ENCODE measurements around the gene MBTD1.
"Not testable (repeated sequence)": the region's sequence is repeated elsewhere in the genome, so short reads cannot be mapped to it uniquely, and the experiment has no call there.

MBTD1 gene

GRCh38 chr17:51180486-51180885, 79.4 kb downstream of the MBTD1 start:
- Mint-ChIP-seq H3K4me3 (no peak overlapping the region), H3K27me3 (no peaks in the 10 kb centered on the region), H3K9me3 (no peaks in the 10 kb centered on the region), H3K4me1 (peaks cover 3% of the 10 kb centered on the region), H3K36me3 (peaks cover 11% of the 10 kb centered on the region), H3K27ac (no peak overlapping the region)

GRCh38 chr17:51172030-51172429, 87.8 kb downstream of the MBTD1 start:
- not testable (repeated sequence) for H3K27ac Mint-ChIP-seq, H3K4me3 Mint-ChIP-seq, H3K9me3 Mint-ChIP-seq, H3K27me3 Mint-ChIP-seq
- H3K36me3 Mint-ChIP-seq = peaks cover 17% of the 10 kb centered on the region
- H3K4me1 Mint-ChIP-seq = peaks cover 24% of the 10 kb centered on the region

GRCh38 chr17:51170736-51171135, 89.1 kb downstream of the MBTD1 start:
- H3K36me3 Mint-ChIP-seq = peaks cover 20% of the 10 kb centered on the region
- H3K27me3 Mint-ChIP-seq = no peaks in the 10 kb centered on the region
- H3K4me1 Mint-ChIP-seq = peaks cover 28% of the 10 kb centered on the region
- H3K4me3 Mint-ChIP-seq = no peak overlapping the region
- no peak overlapping the region for H3K27ac Mint-ChIP-seq
- H3K9me3 Mint-ChIP-seq = no peaks in the 10 kb centered on the region

- Mint-ChIP-seq H3K36me3 (peaks cover 23% of the 10 kb centered on the region), H3K4me1 (peaks cover 40% of the 10 kb centered on the region), H3K4me3 (peak overlapping the region; percentile 16), H3K27ac (peak overlapping the region; percentile 27), H3K27me3 (no peaks in the 10 kb centered on the region), H3K9me3 (no peaks in the 10 kb centered on the region)
Observed at GRCh38 chr17:51169340-51169739, 90.5 kb downstream of the MBTD1 start.

- peak overlapping the region; percentile 94 for H3K4me3 Mint-ChIP-seq
- H3K36me3 Mint-ChIP-seq = peaks cover 23% of the 10 kb centered on the region
- peak overlapping the region; percentile 93 for H3K27ac Mint-ChIP-seq
- no peaks in the 10 kb centered on the region for H3K27me3 Mint-ChIP-seq
- H3K4me1 Mint-ChIP-seq = peaks cover 40% of the 10 kb centered on the region
- no peaks in the 10 kb centered on the region for H3K9me3 Mint-ChIP-seq
Observed at GRCh38 chr17:51166987-51167931, 92.6 kb downstream of the MBTD1 start.

- peaks cover 23% of the 10 kb centered on the region for H3K36me3 Mint-ChIP-seq
- no peaks in the 10 kb centered on the region for H3K27me3 Mint-ChIP-seq
- H3K9me3 Mint-ChIP-seq = no peaks in the 10 kb centered on the region
- H3K4me1 Mint-ChIP-seq = peaks cover 40% of the 10 kb centered on the region
- H3K4me3 Mint-ChIP-seq = peak within 1 kb of the TSS; percentile 94
- H3K27ac Mint-ChIP-seq = peak within 1 kb of the TSS; percentile 100
Observed at GRCh38 chr17:51166198-51166986, 93.5 kb downstream of the MBTD1 start, which contains the start of gene NME2. NME2 (plus strand) TSS chr17:51166411; CDS start chr17:51166831, 420 bp downstream.

GRCh38 chr17:51165680-51166197, 94.1 kb downstream of the MBTD1 start:
- Mint-ChIP-seq H3K27ac (peak overlapping the region; percentile 100), H3K4me1 (peaks cover 35% of the 10 kb centered on the region), H3K36me3 (peaks cover 23% of the 10 kb centered on the region), H3K9me3 (no peaks in the 10 kb centered on the region), H3K27me3 (no peaks in the 10 kb centered on the region), H3K4me3 (peak overlapping the region; percentile 90)

- Mint-ChIP-seq H3K9me3 (no peaks in the 10 kb centered on the region), H3K27ac (peak overlapping the region; percentile 100), H3K36me3 (peaks cover 24% of the 10 kb centered on the region), H3K27me3 (no peaks in the 10 kb centered on the region), H3K4me3 (peak overlapping the region; percentile 90), H3K4me1 (peaks cover 35% of the 10 kb centered on the region)
Observed at GRCh38 chr17:51164911-51165679, 94.8 kb downstream of the MBTD1 start.

- H3K27ac Mint-ChIP-seq = peak overlapping the region; percentile 5
- peaks cover 23% of the 10 kb centered on the region for H3K4me1 Mint-ChIP-seq
- H3K4me3 Mint-ChIP-seq = no peak overlapping the region
- H3K36me3 Mint-ChIP-seq = peaks cover 23% of the 10 kb centered on the region
- no peaks in the 10 kb centered on the region for H3K27me3 Mint-ChIP-seq
- no peaks in the 10 kb centered on the region for H3K9me3 Mint-ChIP-seq
Observed at GRCh38 chr17:51161541-51161940, 98.3 kb downstream of the MBTD1 start.

GRCh38 chr17:51159604-51160003, 100.2 kb downstream of the MBTD1 start:
- Mint-ChIP-seq H3K36me3 (peaks cover 17% of the 10 kb centered on the region), H3K4me3 (no peak overlapping the region), H3K4me1 (peaks cover 24% of the 10 kb centered on the region), H3K9me3 (no peaks in the 10 kb centered on the region), H3K27ac (no peak overlapping the region), H3K27me3 (no peaks in the 10 kb centered on the region)

GRCh38 chr17:51155416-51155815, 104.4 kb downstream of the MBTD1 start:
- no peaks in the 10 kb centered on the region for H3K9me3 Mint-ChIP-seq
- H3K27me3 Mint-ChIP-seq = no peaks in the 10 kb centered on the region
- no peak overlapping the region for H3K27ac Mint-ChIP-seq
- H3K4me3 Mint-ChIP-seq = no peak overlapping the region
- peaks cover 25% of the 10 kb centered on the region for H3K4me1 Mint-ChIP-seq
- peaks cover 13% of the 10 kb centered on the region for H3K36me3 Mint-ChIP-seq

GRCh38 chr17:51154176-51154575, 105.7 kb downstream of the MBTD1 start:
- Mint-ChIP-seq H3K4me3 (no peak overlapping the region), H3K9me3 (no peaks in the 10 kb centered on the region), H3K27me3 (no peaks in the 10 kb centered on the region), H3K27ac (no peak overlapping the region), H3K36me3 (peaks cover 7% of the 10 kb centered on the region), H3K4me1 (peaks cover 25% of the 10 kb centered on the region)

GRCh38 chr17:51153210-51154072, 106.4 kb downstream of the MBTD1 start, which contains the start of gene NME1:
NME1 (plus strand) TSS chr17:51153559; CDS start chr17:51155655, 2,096 bp downstream.
- Mint-ChIP-seq H3K27me3 (no peaks in the 10 kb centered on the region), H3K4me1 (peaks cover 22% of the 10 kb centered on the region), H3K27ac (no peak within 1 kb of the TSS), H3K4me3 (no peak within 1 kb of the TSS), H3K36me3 (peaks cover 5% of the 10 kb centered on the region), H3K9me3 (no peaks in the 10 kb centered on the region)

- Mint-ChIP-seq H3K4me1 (peaks cover 22% of the 10 kb centered on the region), H3K36me3 (peaks cover 5% of the 10 kb centered on the region), H3K27me3 (no peaks in the 10 kb centered on the region), H3K4me3 (no peak overlapping the region), H3K27ac (no peak overlapping the region), H3K9me3 (no peaks in the 10 kb centered on the region)
Observed at GRCh38 chr17:51152766-51153209, 107.1 kb downstream of the MBTD1 start.
